HepG2 (cell line): ENCODE data around the gene HMCN2. TPM values are rescaled to one million over a fixed set of nuclear protein-coding genes. Genes with fewer than 3 reads are reported as not detected.

Experiments
- ATAC-seq: fragments of 200-7000 bp; cut with Tn5 transposase; 3 replicates; pipeline ENCODE4 v1.9.1; 2020; ENCODE audit warnings: mild to moderate bottlenecking, moderate library complexity
- BruUV-seq: library from RNA; stranded (reverse); fragments of 400-500 nt; replicated peaks from 2 replicates; lab custom pipeline; 2021; lab: Mats Ljungman, UMichigan
- CTCF ChIA-PET: fragments of 300-600 bp; formaldehyde crosslinking; extraction: SDS; loops from one replicate; lab custom pipeline; 2021; ENCODE audit warnings: low total read pairs, inconsistent platforms, low intra/inter-chr PET ratio; lab: Yijun Ruan, JAX
- POLR2A ChIA-PET: fragments of 350-600 bp; sonication (Branson Sonifier 250); formaldehyde crosslinking; loops from one replicate; lab custom pipeline; 2020; ENCODE audit warnings: antibody characterized with exemption, inconsistent platforms; lab: Yijun Ruan, JAX
- DNase-seq: peaks from one replicate; pipeline ENCODE4 v3.0.0-alpha.2; 2015; ENCODE audit warnings: low spot score
- FAIRE-seq: peaks from 3 replicates; lab custom pipeline; 2011; peaks lifted over from hg19 to GRCh38; lab: Jason Lieb, UNC
- H2AFZ ChIP-seq: one replicate; pipeline ENCODE4 v1.6.1; 2011; ENCODE audit warnings: low read length, inconsistent platforms
- H3K27ac ChIP-seq: fragments of 300-600 bp; 3 replicates; pipeline ENCODE4 v1.8.0; 2011; ENCODE audit warnings: mixed run types, mild to moderate bottlenecking, mixed read lengths, low read length, inconsistent platforms; ENCODE audit not compliant: insufficient read depth; ENCODE audit errors: extremely low read length
- H3K27me3 ChIP-seq, 2 experiments: fragments of 200-600 bp in 1 of 2; 2 replicates in 1 of 2; 3 replicates in 1 of 2; pipeline versions ENCODE4 v1.6.0 to v1.8.0; 2011; ENCODE audit warnings: low read length in 2 of 2, mild to moderate bottlenecking in 2 of 2, moderate library complexity in 2 of 2, inconsistent platforms in 1 of 2; ENCODE audit not compliant: insufficient read depth in 2 of 2, control insufficient read depth in 1 of 2
- H3K36me3 ChIP-seq, 2 experiments: fragments of 200-600 bp in 1 of 2; replicated peaks in 1 of 2; 2 replicates in 1 of 2; 3 replicates in 1 of 2; pipeline versions ENCODE4 v1.5.1 to v1.8.0; 2011; ENCODE audit warnings: low read length in 2 of 2, inconsistent platforms in 1 of 2; ENCODE audit not compliant: insufficient read depth in 2 of 2, control insufficient read depth in 1 of 2
- H3K4me1 ChIP-seq: 2 replicates; pipeline ENCODE4 v1.5.1; 2012; ENCODE audit warnings: low read length, inconsistent platforms; ENCODE audit not compliant: insufficient read depth
- H3K4me2 ChIP-seq: 2 replicates; pipeline ENCODE4 v1.6.0; 2011; ENCODE audit warnings: low read depth, low read length, inconsistent platforms
- H3K4me3 ChIP-seq, 3 experiments: fragments of 200-600 bp in 1 of 3; sonication (generic), shearing (Covaris generic) in 1 of 3; replicated peaks in 1 of 3; 2 replicates each; pipeline ENCODE4 v1.5.1; 2011 to 2016; ENCODE audit warnings: low read length in 3 of 3, inconsistent platforms in 2 of 3, low read depth in 2 of 3, mild to moderate bottlenecking in 2 of 3, control low read depth in 1 of 3, mixed read lengths in 1 of 3; ENCODE audit not compliant: insufficient read depth in 1 of 3
- H3K79me2 ChIP-seq: one replicate; pipeline ENCODE4 v1.6.1; 2011; ENCODE audit warnings: low read length, inconsistent platforms; ENCODE audit not compliant: insufficient read depth
- H3K9ac ChIP-seq: 2 replicates; pipeline ENCODE4 v1.6.0; 2011; ENCODE audit warnings: mild to moderate bottlenecking, low read depth, low read length, inconsistent platforms; ENCODE audit not compliant: insufficient read depth
- H3K9me3 ChIP-seq: 2 replicates; pipeline ENCODE4 v1.5.1; 2012; ENCODE audit warnings: mild to moderate bottlenecking, low read length
- H4K20me1 ChIP-seq: 2 replicates; pipeline ENCODE4 v1.6.0; 2011; ENCODE audit warnings: inconsistent platforms, mild to moderate bottlenecking, low read length, moderate library complexity; ENCODE audit not compliant: insufficient read depth
- GLI4 ChIP-seq: sonication (generic); formaldehyde crosslinking; IDR thresholded peaks from 2 replicates; pipeline ENCODE4 v1.5.1; 2020; ENCODE audit warnings: missing genetic modification reagents, mild to moderate bottlenecking, moderate library complexity, borderline replicate concordance
- HNF4G ChIP-seq, 2 experiments: sonication (generic) in 1 of 2; formaldehyde crosslinking in 1 of 2; IDR thresholded peaks; 2 replicates each; pipeline versions ENCODE4 v1.4.0 to v1.6.1; 2011 to 2020; ENCODE audit warnings: borderline replicate concordance in 2 of 2, low read depth in 2 of 2, mild to moderate bottlenecking in 2 of 2, low read length in 1 of 2, missing genetic modification reagents in 1 of 2, moderate library complexity in 1 of 2
- MED8 ChIP-seq: sonication (generic); formaldehyde crosslinking; IDR thresholded peaks from 2 replicates; pipeline ENCODE4 v1.8.1; 2023; ENCODE audit warnings: mild to moderate bottlenecking, missing genetic modification reagents; ENCODE audit not compliant: insufficient replicate concordance
- SNAPC2 ChIP-seq: sonication (generic); formaldehyde crosslinking; IDR thresholded peaks from 2 replicates; pipeline ENCODE4 v1.8.1; 2022; ENCODE audit warnings: mild to moderate bottlenecking, missing genetic modification reagents
- SOX13 ChIP-seq, 3 experiments: fragments of 450-650 bp in 1 of 3; sonication (generic) in 1 of 3; formaldehyde crosslinking in 1 of 3; IDR thresholded peaks in 2 of 3; conservative IDR thresholded peaks in 1 of 3; 2 replicates each; pipeline versions ENCODE4 v1.5.0 to v1.6.1; 2016 to 2020; ENCODE audit warnings: antibody characterized with exemption in 1 of 3, mild to moderate bottlenecking in 1 of 3, missing compliant biosample characterization in 1 of 3, missing genetic modification reagents in 1 of 3, moderate library complexity in 1 of 3
- SP1 ChIP-seq, 2 experiments: fragments of 450-650 bp in 1 of 2; sonication (generic) in 1 of 2; formaldehyde crosslinking in 1 of 2; IDR thresholded peaks; 2 replicates each; pipeline versions ENCODE4 v1.4.0 to v1.6.1; 2016 to 2020; ENCODE audit warnings: missing genetic modification reagents in 1 of 2
- ZNF331 ChIP-seq: sonication (generic); formaldehyde crosslinking; IDR thresholded peaks from 2 replicates; pipeline ENCODE4 v1.4.0; 2020; ENCODE audit warnings: missing genetic modification reagents
- WGBS: methylation state at CpG from one replicate; pipeline ENCODE4 v1.1.6; 2017; ENCODE audit warnings: low lambda C conversion rate; 5-methylcytosine and 5-hydroxymethylcytosine counted together
- in situ Hi-C: cut with HindIII; loops from 2 replicates; pipeline ENCODE4 v1.10.0; 2017; ENCODE audit warnings: low pct_unique_long_range_greater_than_20kb; ENCODE audit not compliant: extremely low pct_ligation_motif_present
- intact Hi-C: fragments of 100-400 bp; cut with micrococcal nuclease; formaldehyde crosslinking; loops from one replicate; pipeline ENCODE4 v1.10.0; 2022; ENCODE audit not compliant: unreplicated experiment
- polyA plus RNA-seq, 8 experiments: library from polyadenylated mRNA; depleted of rRNA in 3 of 8; stranded (reverse) in 7 of 8; unstranded in 1 of 8; fragments of >200 nt; fragmentation: Illumina TruSeq in 4 of 8; extraction: Trizol in 4 of 8; gene quantifications; 2 replicates each; pipeline versions ENCODE4 v1.2.1 to v1.2.3, GENCODE V29; 2011 to 2016; ENCODE audit warnings: low read depth in 4 of 8, missing spikeins in 1 of 8, mixed read lengths in 1 of 8; ENCODE audit not compliant: insufficient read depth in 1 of 8
- total RNA-seq, 5 experiments: library from RNA; depleted of rRNA; stranded (reverse); fragments of >200 nt; fragmentation: Illumina TruSeq; extraction: Trizol; gene quantifications; 2 replicates each; pipeline ENCODE4 v1.2.3, GENCODE V29; 2016; ENCODE audit warnings: low read depth in 1 of 5
- TF ChIP-seq, protein P1 (sequence below): sonication (generic); formaldehyde crosslinking; IDR thresholded peaks from 2 replicates; pipeline ENCODE4 v1.8.1; 2022; ENCODE audit warnings: low read depth, mild to moderate bottlenecking, missing genetic modification reagents
- TF ChIP-seq, protein P2 (sequence below): sonication (generic); formaldehyde crosslinking; IDR thresholded peaks from 2 replicates; pipeline ENCODE4 v1.8.0; 2022; ENCODE audit warnings: missing genetic modification reagents, mild to moderate bottlenecking, moderate library complexity, borderline replicate concordance
- TF ChIP-seq, protein P3 (sequence below): IDR thresholded peaks from 2 replicates; pipeline ENCODE4 v1.6.1; 2016; ENCODE audit warnings: low read depth, missing genetic modification reagents, missing compliant biosample characterization

Gene HMCN2
- total and polyA plus RNA-seq, 2 of the 13 experiments (the other 11 are each of a cell fraction or from before 2014, with no cell fraction given), result 0.09 TPM; not detected in 1

DNA sequence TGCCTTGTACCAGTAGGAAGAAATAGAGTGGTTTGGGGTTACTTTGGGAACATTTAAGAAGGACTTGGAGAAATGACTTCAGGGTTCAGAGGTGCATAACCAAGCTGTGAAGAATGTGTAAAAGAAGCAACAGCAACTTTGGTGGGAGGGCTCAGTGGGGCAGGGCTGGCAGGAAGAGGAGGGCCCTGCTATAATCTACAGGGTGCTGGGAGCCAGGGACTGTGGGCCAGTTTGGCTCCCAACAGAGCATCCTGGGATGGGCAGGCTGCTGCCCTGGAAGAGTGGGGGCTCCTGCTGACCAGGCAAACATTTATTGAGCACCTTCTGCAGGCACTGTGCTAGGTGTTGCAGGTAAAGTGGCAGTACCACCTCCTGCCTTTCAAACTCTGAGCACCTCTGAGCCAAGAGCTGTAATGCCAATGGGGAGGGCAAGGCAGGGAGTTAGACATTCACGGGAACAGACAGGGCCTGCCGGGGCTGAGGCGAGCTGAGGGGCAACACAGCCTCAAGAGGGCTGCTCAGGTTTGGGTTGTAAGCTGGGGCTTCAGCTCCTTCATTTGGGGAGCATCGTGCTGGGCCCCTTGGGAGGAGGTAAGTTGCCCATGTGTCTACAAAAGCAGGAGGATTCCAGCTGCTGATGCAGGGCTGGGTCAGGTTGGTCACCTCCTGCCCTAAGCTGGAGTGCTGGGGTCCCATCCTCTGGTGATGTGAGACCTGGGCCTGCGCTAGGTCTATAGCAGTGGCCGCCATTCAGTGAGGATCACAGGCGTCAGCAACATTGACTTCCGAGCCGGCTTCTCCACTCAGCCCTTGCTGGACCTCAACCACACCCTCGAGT lies 30.6 kb downstream of the HMCN2 start:
- no peak for DNase-seq
- no TSS peak for BruUV-seq
- Histone ChIP-seq H3K79me2 (no peaks in the 10 kb centered on the region), H4K20me1 (0 out of 2 replicates have a peak, but pooled peaks cover 8% of the 10 kb centered on the region), H3K27me3 (peaks cover 1 to 7% of the 10 kb centered on the region in 2 experiments; a peak in 2 of 5 replicates), H3K9me3 (no peaks in the 10 kb centered on the region), H2AFZ (no peak overlapping the region), H3K4me3 (no peak overlapping the region), H3K4me2 (no peak overlapping the region), H3K27ac (no peak overlapping the region), H3K9ac (no peak overlapping the region), H3K4me1 (no peaks in the 10 kb centered on the region), H3K36me3 (no peaks in the 10 kb centered on the region)
- intact Hi-C loops, result no loop called here
- POLR2A ChIA-PET, result no interaction called here
- no peak; the same call in 2 of the 3 replicates for ATAC-seq
- in situ Hi-C loops, result no loop called here
- CTCF ChIA-PET, result no interaction called here
- WGBS, result no CpG with 5 or more reads among the region's 10 CpGs
- FAIRE-seq, result no peak
- TF ChIP-seq, protein P1, sequence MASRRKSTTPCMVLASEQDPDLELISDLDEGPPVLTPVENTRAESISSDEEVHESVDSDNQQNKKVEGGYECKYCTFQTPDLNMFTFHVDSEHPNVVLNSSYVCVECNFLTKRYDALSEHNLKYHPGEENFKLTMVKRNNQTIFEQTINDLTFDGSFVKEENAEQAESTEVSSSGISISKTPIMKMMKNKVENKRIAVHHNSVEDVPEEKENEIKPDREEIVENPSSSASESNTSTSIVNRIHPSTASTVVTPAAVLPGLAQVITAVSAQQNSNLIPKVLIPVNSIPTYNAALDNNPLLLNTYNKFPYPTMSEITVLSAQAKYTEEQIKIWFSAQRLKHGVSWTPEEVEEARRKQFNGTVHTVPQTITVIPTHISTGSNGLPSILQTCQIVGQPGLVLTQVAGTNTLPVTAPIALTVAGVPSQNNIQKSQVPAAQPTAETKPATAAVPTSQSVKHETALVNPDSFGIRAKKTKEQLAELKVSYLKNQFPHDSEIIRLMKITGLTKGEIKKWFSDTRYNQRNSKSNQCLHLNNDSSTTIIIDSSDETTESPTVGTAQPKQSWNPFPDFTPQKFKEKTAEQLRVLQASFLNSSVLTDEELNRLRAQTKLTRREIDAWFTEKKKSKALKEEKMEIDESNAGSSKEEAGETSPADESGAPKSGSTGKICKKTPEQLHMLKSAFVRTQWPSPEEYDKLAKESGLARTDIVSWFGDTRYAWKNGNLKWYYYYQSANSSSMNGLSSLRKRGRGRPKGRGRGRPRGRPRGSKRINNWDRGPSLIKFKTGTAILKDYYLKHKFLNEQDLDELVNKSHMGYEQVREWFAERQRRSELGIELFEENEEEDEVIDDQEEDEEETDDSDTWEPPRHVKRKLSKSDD (CRISPR knock-in tag), result no peak
- TF ChIP-seq, protein P2, sequence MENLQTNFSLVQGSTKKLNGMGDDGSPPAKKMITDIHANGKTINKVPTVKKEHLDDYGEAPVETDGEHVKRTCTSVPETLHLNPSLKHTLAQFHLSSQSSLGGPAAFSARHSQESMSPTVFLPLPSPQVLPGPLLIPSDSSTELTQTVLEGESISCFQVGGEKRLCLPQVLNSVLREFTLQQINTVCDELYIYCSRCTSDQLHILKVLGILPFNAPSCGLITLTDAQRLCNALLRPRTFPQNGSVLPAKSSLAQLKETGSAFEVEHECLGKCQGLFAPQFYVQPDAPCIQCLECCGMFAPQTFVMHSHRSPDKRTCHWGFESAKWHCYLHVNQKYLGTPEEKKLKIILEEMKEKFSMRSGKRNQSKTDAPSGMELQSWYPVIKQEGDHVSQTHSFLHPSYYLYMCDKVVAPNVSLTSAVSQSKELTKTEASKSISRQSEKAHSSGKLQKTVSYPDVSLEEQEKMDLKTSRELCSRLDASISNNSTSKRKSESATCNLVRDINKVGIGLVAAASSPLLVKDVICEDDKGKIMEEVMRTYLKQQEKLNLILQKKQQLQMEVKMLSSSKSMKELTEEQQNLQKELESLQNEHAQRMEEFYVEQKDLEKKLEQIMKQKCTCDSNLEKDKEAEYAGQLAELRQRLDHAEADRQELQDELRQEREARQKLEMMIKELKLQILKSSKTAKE (CRISPR knock-in tag), result no peak
- no peak for TF ChIP-seq SNAPC2 (CRISPR knock-in tag)
- TF ChIP-seq SP1 (IDR thresholded peaks at IDR 0.05), result no peak
- TF ChIP-seq SP1 (CRISPR knock-in tag; IDR thresholded peaks at IDR 0.05), result no peak
- TF ChIP-seq, protein P3, sequence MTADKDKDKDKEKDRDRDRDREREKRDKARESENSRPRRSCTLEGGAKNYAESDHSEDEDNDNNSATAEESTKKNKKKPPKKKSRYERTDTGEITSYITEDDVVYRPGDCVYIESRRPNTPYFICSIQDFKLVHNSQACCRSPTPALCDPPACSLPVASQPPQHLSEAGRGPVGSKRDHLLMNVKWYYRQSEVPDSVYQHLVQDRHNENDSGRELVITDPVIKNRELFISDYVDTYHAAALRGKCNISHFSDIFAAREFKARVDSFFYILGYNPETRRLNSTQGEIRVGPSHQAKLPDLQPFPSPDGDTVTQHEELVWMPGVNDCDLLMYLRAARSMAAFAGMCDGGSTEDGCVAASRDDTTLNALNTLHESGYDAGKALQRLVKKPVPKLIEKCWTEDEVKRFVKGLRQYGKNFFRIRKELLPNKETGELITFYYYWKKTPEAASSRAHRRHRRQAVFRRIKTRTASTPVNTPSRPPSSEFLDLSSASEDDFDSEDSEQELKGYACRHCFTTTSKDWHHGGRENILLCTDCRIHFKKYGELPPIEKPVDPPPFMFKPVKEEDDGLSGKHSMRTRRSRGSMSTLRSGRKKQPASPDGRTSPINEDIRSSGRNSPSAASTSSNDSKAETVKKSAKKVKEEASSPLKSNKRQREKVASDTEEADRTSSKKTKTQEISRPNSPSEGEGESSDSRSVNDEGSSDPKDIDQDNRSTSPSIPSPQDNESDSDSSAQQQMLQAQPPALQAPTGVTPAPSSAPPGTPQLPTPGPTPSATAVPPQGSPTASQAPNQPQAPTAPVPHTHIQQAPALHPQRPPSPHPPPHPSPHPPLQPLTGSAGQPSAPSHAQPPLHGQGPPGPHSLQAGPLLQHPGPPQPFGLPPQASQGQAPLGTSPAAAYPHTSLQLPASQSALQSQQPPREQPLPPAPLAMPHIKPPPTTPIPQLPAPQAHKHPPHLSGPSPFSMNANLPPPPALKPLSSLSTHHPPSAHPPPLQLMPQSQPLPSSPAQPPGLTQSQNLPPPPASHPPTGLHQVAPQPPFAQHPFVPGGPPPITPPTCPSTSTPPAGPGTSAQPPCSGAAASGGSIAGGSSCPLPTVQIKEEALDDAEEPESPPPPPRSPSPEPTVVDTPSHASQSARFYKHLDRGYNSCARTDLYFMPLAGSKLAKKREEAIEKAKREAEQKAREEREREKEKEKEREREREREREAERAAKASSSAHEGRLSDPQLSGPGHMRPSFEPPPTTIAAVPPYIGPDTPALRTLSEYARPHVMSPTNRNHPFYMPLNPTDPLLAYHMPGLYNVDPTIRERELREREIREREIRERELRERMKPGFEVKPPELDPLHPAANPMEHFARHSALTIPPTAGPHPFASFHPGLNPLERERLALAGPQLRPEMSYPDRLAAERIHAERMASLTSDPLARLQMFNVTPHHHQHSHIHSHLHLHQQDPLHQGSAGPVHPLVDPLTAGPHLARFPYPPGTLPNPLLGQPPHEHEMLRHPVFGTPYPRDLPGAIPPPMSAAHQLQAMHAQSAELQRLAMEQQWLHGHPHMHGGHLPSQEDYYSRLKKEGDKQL (CRISPR knock-in tag), result no peak
- no peak for TF ChIP-seq HNF4G (IDR thresholded peaks at IDR 0.05; ENCODE audit: borderline replicate concordance, low read depth, low read length)
- no peak for TF ChIP-seq HNF4G (CRISPR knock-in tag; IDR thresholded peaks at IDR 0.05; ENCODE audit: borderline replicate concordance, low read depth)
- no peak for TF ChIP-seq ZNF331 (CRISPR knock-in tag)
- no peak for TF ChIP-seq GLI4 (CRISPR knock-in tag)
- no peak for TF ChIP-seq MED8
- no peak for TF ChIP-seq SOX13 (IDR thresholded peaks at IDR 0.05)
- no peak for TF ChIP-seq SOX13 (CRISPR knock-in tag; conservative IDR thresholded peaks at IDR 0.05 in 1 of 2, IDR thresholded peaks at IDR 0.05 in 1 of 2)
